ENCODE data around the gene PTPRCAP. TPM values are rescaled to one million over a fixed set of nuclear protein-coding genes. Genes with fewer than 3 reads are reported as not detected.

The PTPRCAP gene
- total and polyA plus RNA-seq, 9 of the 15 experiments (the other 6 are each of a cell fraction or from before 2014, with no cell fraction given): 0.22 to 2.0 (median 1.1) TPM; not detected in 4

GRCh38 chr11:67401495-67402191 is 35.8 kb downstream of the PTPRCAP start, which contains the start of gene PPP1CA (continued):
- TF ChIP-seq REST (IDR thresholded peaks at IDR 0.05; ENCODE audit: borderline replicate concordance): peak; percentile 79
- TF ChIP-seq REST (CRISPR knock-in tag; IDR thresholded peaks at IDR 0.05; ENCODE audit: low read depth): peak; percentile 68; the same call in 1 of the 2 replicates
- TF ChIP-seq ZBTB9 (CRISPR knock-in tag; IDR thresholded peaks at IDR 0.05): peak; percentile 52; the same call in 1 of the 2 replicates
- no peak for TF ChIP-seq CBX5 (IDR thresholded peaks at IDR 0.05; ENCODE audit: borderline replicate concordance, low read depth)
- no peak for TF ChIP-seq ZNF217 (CRISPR knock-in tag; IDR thresholded peaks at IDR 0.05)
- no peak for TF ChIP-seq HOMEZ (CRISPR knock-in tag; IDR thresholded peaks at IDR 0.05)
- TF ChIP-seq BHLHE40 (IDR thresholded peaks at IDR 0.05; ENCODE audit: low read length): no peak
- no peak for TF ChIP-seq TEAD2 (tag; IDR thresholded peaks at IDR 0.05)
- TF ChIP-seq MLX (CRISPR knock-in tag; conservative IDR thresholded peaks at IDR 0.05): no peak
- no peak; the same call in 1 of the 2 replicates for TF ChIP-seq TGIF2 (CRISPR knock-in tag; IDR thresholded peaks at IDR 0.05)
- peak; percentile 82 for TF ChIP-seq KLF1 (tag; IDR thresholded peaks at IDR 0.05)
- TF ChIP-seq COPS2 (conservative IDR thresholded peaks at IDR 0.05): no peak
- TF ChIP-seq CTCFL (IDR thresholded peaks at IDR 0.05; ENCODE audit: borderline replicate concordance, insufficient read depth, low read depth, low read length, poor library complexity, severe bottlenecking): peak; percentile 96
